Astrocyte of the cerebellum (primary cell): ENCODE data around the gene PTPRU.

ENCODE experiments used
- DNase-seq: peaks from one replicate; pipeline ENCODE4 v3.0.0-alpha.2; 2011; ENCODE audit warnings: low read depth
- H3K4me3 ChIP-seq: 2 replicates; pipeline ENCODE4 v1.5.1; 2011; ENCODE audit warnings: mild to moderate bottlenecking, low read depth, low read length, moderate library complexity
- CTCF ChIP-seq: IDR thresholded peaks from 2 replicates; pipeline ENCODE4 v1.5.1; 2012; ENCODE audit warnings: low read length, low read depth, moderate library complexity, mild to moderate bottlenecking; ENCODE audit errors: missing control alignments
- in situ Hi-C: cut with HindIII; loops from 2 replicates; pipeline ENCODE4 v1.10.0; 2017; ENCODE audit warnings: low sequenced_read_pairs

Gene PTPRU

GRCh38 chr1:29208442-29208841, 27.9 kb upstream of the PTPRU start:
- in situ Hi-C loops: no loop called here
- DNase-seq: no peak
- no peak overlapping the region for H3K4me3 ChIP-seq
- TF ChIP-seq CTCF: no peak

GRCh38 chr1:29209173-29209572, 27.1 kb upstream of the PTPRU start:
- no peak overlapping the region for H3K4me3 ChIP-seq
- no peak for TF ChIP-seq CTCF
- in situ Hi-C loops: no loop called here
- no peak for DNase-seq

- TF ChIP-seq CTCF: no peak
- in situ Hi-C loops: no loop called here
These were observed 25.8 kb upstream of the PTPRU start for GRCh38 chr1:29210278-29211085.

GRCh38 chr1:29211086-29212030, 25.0 kb upstream of the PTPRU start:
- no peak for DNase-seq
- no peak for TF ChIP-seq CTCF
- H3K4me3 ChIP-seq: no peak overlapping the region
- in situ Hi-C loops: no loop called here

More at GRCh38 chr1:29210278-29211085, 25.8 kb upstream of the PTPRU start:
- DNase-seq: no peak
- H3K4me3 ChIP-seq: no peak overlapping the region

GRCh38 chr1:29213055-29213454, 23.3 kb upstream of the PTPRU start:
- DNase-seq: no peak
- in situ Hi-C loops: no loop called here
- TF ChIP-seq CTCF: no peak
- H3K4me3 ChIP-seq: no peak overlapping the region

GRCh38 chr1:29217633-29218032, 18.7 kb upstream of the PTPRU start:
- DNase-seq: no peak
- no peak overlapping the region for H3K4me3 ChIP-seq
- in situ Hi-C loops: no loop called here
- TF ChIP-seq CTCF: no peak
